GM23248 (cell line): ENCODE results near the gene A1BG.

ENCODE experiments used
- EZH2 ChIP-seq: fragments of 200-600 bp; sonication (generic); IDR thresholded peaks from 2 replicates; pipeline ENCODE4 v1.6.1; 2018; ENCODE audit warnings: antibody characterized with exemption, mild to moderate bottlenecking; ENCODE audit not compliant: insufficient read depth, poor library complexity, severe bottlenecking
- EZH2phosphoT487 ChIP-seq: fragments of 200-600 bp; sonication (generic); IDR thresholded peaks from 2 replicates; pipeline ENCODE4 v1.6.1; 2018; ENCODE audit warnings: antibody characterized with exemption, moderate library complexity, mild to moderate bottlenecking, low read depth; ENCODE audit not compliant: insufficient read depth

- TF ChIP-seq EZH2phosphoT487 (no peak), EZH2 (no peak)
Observed at GRCh38 chr19:58336820-58337219, 16.5 kb downstream of the A1BG start.
